ENCODE results near the gene DMBX1. TPM values are rescaled to one million over a fixed set of nuclear protein-coding genes. Genes with fewer than 3 reads are reported as not detected.

Gene DMBX1
- total and polyA plus RNA-seq, 7 donors = not detected

DNA sequence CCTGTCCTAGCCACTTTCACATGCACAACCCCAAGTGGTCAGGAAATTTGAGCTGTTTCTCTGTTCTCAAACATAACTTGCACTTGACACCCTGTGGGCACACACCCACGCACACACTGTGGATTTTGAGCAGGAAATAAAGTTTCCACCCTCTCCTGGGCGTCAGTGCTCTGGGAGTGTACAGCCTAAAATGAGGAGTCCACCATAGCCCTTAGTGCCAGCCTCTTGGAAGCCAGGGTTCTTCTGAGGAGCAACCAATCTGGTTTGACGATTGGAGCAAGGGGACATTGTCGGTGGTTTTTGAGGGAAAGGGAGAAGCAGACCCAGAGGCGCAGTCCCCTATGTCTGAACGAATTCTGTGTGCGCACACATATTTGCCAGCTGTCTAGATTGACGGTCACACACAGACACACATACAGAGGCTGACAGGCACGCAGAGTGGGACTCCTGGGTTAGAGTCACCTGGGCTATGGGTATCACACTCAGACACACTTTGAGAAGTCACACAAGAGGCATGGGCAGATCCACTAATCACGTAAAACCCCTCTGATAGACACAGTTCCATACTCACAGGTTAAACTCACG lies 2.7 kb downstream of the DMBX1 start:
- intact Hi-C loops (cut with DNase I) = no loop called here
- peaks cover 0 to 28% (median 22%) of the 10 kb centered on the region in 4 donors for H3K4me1 ChIP-seq
- H3K27me3 ChIP-seq = peaks cover 63 to 86% (median 77%) of the 10 kb centered on the region in 3 donors
- 12 to 23% methylated on average over 11 of the region's 11 CpGs for WGBS, 2 donors
- H3K27ac ChIP-seq = no peak overlapping the region
- H3K9me3 ChIP-seq = no peaks in the 10 kb centered on the region
- no peaks in the 10 kb centered on the region for H3K36me3 ChIP-seq
- TF ChIP-seq POLR2AphosphoS5 (IDR thresholded peaks at IDR 0.05) = no peak
- no peak for TF ChIP-seq EP300 (IDR thresholded peaks at IDR 0.05)
- no peak for TF ChIP-seq POLR2A (IDR thresholded peaks at IDR 0.05)
- TF ChIP-seq CTCF (IDR thresholded peaks at IDR 0.05) = no peak
- no peak for DNase-seq
- no peak overlapping the region for H3K4me3 ChIP-seq

DNA sequence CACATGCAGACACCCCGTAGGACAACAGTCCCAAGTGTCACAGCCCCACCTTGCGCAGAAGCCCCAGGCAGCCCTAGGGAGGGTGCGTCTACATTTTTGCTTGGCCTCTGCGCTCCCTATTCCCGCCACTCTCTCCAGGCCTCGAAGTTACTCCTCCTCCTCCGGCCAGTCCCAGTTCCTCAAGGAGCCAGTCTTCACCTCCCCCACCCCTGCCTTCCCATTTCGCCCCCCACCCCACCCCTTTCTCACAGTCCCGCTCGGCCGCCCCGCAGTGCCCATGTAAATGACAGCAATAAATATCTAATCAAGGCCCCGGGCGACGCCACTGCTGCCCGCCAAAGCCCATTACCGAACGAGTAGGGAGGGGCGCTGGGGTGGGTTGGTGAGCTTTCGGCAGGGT lies 3.2 kb downstream of the DMBX1 start:
- Histone ChIP-seq H3K4me1 (peaks cover 0 to 28% (median 22%) of the 10 kb centered on the region in 4 donors), H3K27ac (no peak overlapping the region), H3K9me3 (no peaks in the 10 kb centered on the region), H3K36me3 (no peaks in the 10 kb centered on the region), H3K27me3 (peaks cover 60 to 80% (median 72%) of the 10 kb centered on the region in 3 donors), H3K4me3 (no peak overlapping the region)
- no peak for DNase-seq
- intact Hi-C loops (cut with DNase I) = no loop called here
- WGBS, 2 donors = 12 to 13% methylated on average over 20 of the region's 20 CpGs
- TF ChIP-seq POLR2AphosphoS5 (IDR thresholded peaks at IDR 0.05) (no peak), POLR2A (IDR thresholded peaks at IDR 0.05) (no peak), EP300 (IDR thresholded peaks at IDR 0.05) (no peak), CTCF (IDR thresholded peaks at IDR 0.05) (no peak)

- Histone ChIP-seq H3K27me3 (peaks cover 55 to 74% (median 66%) of the 10 kb centered on the region in 3 donors), H3K36me3 (no peaks in the 10 kb centered on the region), H3K4me1 (peaks cover 0 to 28% (median 22%) of the 10 kb centered on the region in 4 donors), H3K27ac (no peak overlapping the region), H3K4me3 (no peak overlapping the region), H3K9me3 (no peaks in the 10 kb centered on the region)
- DNase-seq = no peak
- intact Hi-C loops (cut with DNase I) = no loop called here
- 34 to 53% methylated on average over 19 of the region's 19 CpGs for WGBS, 2 donors
- TF ChIP-seq CTCF (IDR thresholded peaks at IDR 0.05) (no peak), POLR2A (IDR thresholded peaks at IDR 0.05) (no peak), POLR2AphosphoS5 (IDR thresholded peaks at IDR 0.05) (no peak), EP300 (IDR thresholded peaks at IDR 0.05) (no peak)
Measured at GRCh38 chr1:46493316-46494032, 3.8 kb downstream of the DMBX1 start.

- 82 to 88% methylated on average over 1 of the region's 1 CpG for WGBS, 2 donors
- Histone ChIP-seq H3K4me1 (peaks cover 0 to 15% (median 12%) of the 10 kb centered on the region in 4 donors), H3K4me3 (no peak overlapping the region), H3K27me3 (peaks cover 41 to 60% (median 52%) of the 10 kb centered on the region in 3 donors), H3K27ac (no peak overlapping the region), H3K36me3 (no peaks in the 10 kb centered on the region), H3K9me3 (no peaks in the 10 kb centered on the region)
- TF ChIP-seq EP300 (IDR thresholded peaks at IDR 0.05) = no peak
- TF ChIP-seq POLR2AphosphoS5 (IDR thresholded peaks at IDR 0.05) = no peak
- TF ChIP-seq POLR2A (IDR thresholded peaks at IDR 0.05) = no peak
- TF ChIP-seq CTCF (IDR thresholded peaks at IDR 0.05) = no peak
- DNase-seq = no peak
- intact Hi-C loops (cut with DNase I) = no loop called here
Measured at GRCh38 chr1:46494910-46495309, 5.3 kb downstream of the DMBX1 start.

All from sigmoid colon (tissue), 7 donors.